B cell (primary cell): ENCODE results near the gene SFSWAP.

ENCODE experiments used
- EZH2 ChIP-seq: IDR thresholded peaks from 2 replicates; pipeline ENCODE4 v1.6.1; 2012; ENCODE audit warnings: borderline replicate concordance, low read depth, mild to moderate bottlenecking, moderate library complexity, low read length; ENCODE audit not compliant: insufficient read depth, poor library complexity, severe bottlenecking
- TF ChIP-seq, protein P1 (sequence below): fragments of 200-600 bp; IDR thresholded peaks from one replicate; pipeline ENCODE4 v1.8.0; 2022; ENCODE audit warnings: antibody characterized with exemption, mild to moderate bottlenecking

DNA sequence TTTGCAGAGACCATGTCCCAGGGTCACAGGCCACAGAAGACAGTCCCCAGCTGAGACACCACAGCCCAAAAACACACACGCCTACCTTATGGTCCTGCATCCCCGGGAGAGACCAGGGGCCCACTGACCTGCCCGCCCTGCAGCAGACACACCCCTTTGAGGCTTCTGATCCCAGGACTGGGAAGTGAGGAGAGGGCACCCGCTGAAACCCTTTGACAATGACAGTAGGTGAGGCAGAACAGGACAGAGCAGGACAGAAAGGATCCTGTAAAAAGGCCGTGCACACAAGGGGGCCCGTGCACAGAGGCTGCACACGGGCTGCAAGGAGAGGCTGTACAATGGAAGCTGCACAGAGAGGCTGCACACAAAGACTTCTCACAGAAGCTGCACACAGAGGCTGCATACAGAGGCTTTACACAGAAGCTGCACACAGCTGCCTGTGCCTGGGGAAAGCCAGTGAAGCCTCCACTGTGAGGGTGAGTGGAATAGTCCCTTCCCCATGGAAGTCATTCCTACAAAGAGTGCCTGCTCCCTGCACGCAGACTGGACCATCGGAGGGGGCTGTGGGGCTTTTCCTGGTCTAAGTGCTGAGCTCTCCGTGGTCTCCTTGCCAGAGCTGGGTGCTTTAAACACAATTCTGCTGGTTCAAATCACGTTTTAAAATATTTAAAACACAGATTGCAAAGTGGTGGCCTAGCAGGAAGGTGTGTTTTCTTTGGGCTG lies 16.6 kb upstream of the SFSWAP start:
- TF ChIP-seq, protein P1, sequence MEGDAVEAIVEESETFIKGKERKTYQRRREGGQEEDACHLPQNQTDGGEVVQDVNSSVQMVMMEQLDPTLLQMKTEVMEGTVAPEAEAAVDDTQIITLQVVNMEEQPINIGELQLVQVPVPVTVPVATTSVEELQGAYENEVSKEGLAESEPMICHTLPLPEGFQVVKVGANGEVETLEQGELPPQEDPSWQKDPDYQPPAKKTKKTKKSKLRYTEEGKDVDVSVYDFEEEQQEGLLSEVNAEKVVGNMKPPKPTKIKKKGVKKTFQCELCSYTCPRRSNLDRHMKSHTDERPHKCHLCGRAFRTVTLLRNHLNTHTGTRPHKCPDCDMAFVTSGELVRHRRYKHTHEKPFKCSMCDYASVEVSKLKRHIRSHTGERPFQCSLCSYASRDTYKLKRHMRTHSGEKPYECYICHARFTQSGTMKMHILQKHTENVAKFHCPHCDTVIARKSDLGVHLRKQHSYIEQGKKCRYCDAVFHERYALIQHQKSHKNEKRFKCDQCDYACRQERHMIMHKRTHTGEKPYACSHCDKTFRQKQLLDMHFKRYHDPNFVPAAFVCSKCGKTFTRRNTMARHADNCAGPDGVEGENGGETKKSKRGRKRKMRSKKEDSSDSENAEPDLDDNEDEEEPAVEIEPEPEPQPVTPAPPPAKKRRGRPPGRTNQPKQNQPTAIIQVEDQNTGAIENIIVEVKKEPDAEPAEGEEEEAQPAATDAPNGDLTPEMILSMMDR: no peak
- TF ChIP-seq EZH2: no peak
